Measurements from ENCODE around the gene CDC42.

GRCh38 chr1:22110016-22110415, 57.5 kb downstream of the CDC42 start:
- TF ChIP-seq, protein P1, sequence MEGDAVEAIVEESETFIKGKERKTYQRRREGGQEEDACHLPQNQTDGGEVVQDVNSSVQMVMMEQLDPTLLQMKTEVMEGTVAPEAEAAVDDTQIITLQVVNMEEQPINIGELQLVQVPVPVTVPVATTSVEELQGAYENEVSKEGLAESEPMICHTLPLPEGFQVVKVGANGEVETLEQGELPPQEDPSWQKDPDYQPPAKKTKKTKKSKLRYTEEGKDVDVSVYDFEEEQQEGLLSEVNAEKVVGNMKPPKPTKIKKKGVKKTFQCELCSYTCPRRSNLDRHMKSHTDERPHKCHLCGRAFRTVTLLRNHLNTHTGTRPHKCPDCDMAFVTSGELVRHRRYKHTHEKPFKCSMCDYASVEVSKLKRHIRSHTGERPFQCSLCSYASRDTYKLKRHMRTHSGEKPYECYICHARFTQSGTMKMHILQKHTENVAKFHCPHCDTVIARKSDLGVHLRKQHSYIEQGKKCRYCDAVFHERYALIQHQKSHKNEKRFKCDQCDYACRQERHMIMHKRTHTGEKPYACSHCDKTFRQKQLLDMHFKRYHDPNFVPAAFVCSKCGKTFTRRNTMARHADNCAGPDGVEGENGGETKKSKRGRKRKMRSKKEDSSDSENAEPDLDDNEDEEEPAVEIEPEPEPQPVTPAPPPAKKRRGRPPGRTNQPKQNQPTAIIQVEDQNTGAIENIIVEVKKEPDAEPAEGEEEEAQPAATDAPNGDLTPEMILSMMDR (IDR thresholded peaks at IDR 0.05; ENCODE audit: poor library complexity) = no peak
- TF ChIP-seq EZH2phosphoT487 (IDR thresholded peaks at IDR 0.05; ENCODE audit: low read depth, severe bottlenecking, unreplicated experiment) = no peak

Data from hepatocyte (in vitro differentiated cells).